ENCODE data around the gene PEX19. TPM values are rescaled to one million over a fixed set of nuclear protein-coding genes. Genes with fewer than 3 reads are reported as not detected.
"Not testable (repeated sequence)": the region's sequence is repeated elsewhere in the genome, so short reads cannot be mapped to it uniquely, and the experiment has no call there.

Gene PEX19
- total RNA-seq, 5 donors from 2014 or later (not counting 1 experiment from before 2014, with no cell fraction given) = 49.8 to 59.5 (median 53.3) TPM

DNA sequence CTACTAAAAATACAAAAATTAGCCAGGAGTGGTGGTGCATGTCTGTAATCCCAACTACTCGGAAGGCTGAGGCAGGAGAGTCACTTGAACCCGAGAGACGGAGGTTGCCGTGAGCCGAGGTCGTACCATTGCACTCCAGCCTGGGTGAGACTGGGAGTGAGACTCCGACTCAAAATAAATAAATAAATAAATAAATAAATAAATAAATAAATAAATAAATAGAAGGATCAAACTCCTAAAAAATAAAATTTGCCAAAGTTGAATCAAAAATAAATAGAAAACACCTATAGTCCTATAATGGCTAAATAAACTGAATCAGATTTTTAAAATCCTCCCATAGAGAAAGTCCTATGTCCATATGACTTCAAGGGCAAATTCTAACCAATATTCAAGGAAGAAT is 15.2 kb upstream of the PEX19 start:
- ChIA-PET POLR2A (no interaction called here), CTCF (interaction anchor here in 1 of 2 donors (1.1 kb wide), 1 partner anchor 8 kb away, joined by 3 read pairs; no protein-coding TSS in a partner anchor)
- no peak overlapping the region for H3K27ac ChIP-seq (ENCODE audit: low read length)
- no peak overlapping the region for H3K4me3 Mint-ChIP-seq
- peaks cover 54% of the 10 kb centered on the region for H3K36me3 Mint-ChIP-seq
- H3K4me1 ChIP-seq (ENCODE audit: control insufficient read depth in 1 of 2, extremely low read depth in 1 of 2, insufficient read depth in 2 of 2, low read length in 2 of 2) = no peaks in the 10 kb centered on the region
- no peaks in the 10 kb centered on the region for H3K9me3 ChIP-seq
- no peaks in the 10 kb centered on the region for H3K9me3 Mint-ChIP-seq
- H3K36me3 ChIP-seq (ENCODE audit: control insufficient read depth in 2 of 2, extremely low read depth in 1 of 2, insufficient read depth in 1 of 2, low read length in 1 of 2) = peaks cover 7 to 78% of the 10 kb centered on the region in 2 donors
- H3K4me3 ChIP-seq (ENCODE audit: control insufficient read depth in 1 of 2, extremely low read depth in 1 of 2, low read length in 1 of 2) = no peak overlapping the region
- DNase-seq (no peak), ATAC-seq (replicated peaks in 1 of 4) (no peak)
- no peaks in the 10 kb centered on the region for H3K4me1 Mint-ChIP-seq
- WGBS (ENCODE audit: insufficient coverage) = no CpG with 5 or more reads among the region's 7 CpGs
- H3K27me3 ChIP-seq (replicated peaks in 1 of 2; ENCODE audit: control insufficient read depth in 2 of 2, extremely low read depth in 1 of 2, insufficient read depth in 2 of 2, low read length in 1 of 2) = no peaks in the 10 kb centered on the region
- H3K27me3 Mint-ChIP-seq = no peaks in the 10 kb centered on the region
- H3K27ac Mint-ChIP-seq = no peak overlapping the region

DNA sequence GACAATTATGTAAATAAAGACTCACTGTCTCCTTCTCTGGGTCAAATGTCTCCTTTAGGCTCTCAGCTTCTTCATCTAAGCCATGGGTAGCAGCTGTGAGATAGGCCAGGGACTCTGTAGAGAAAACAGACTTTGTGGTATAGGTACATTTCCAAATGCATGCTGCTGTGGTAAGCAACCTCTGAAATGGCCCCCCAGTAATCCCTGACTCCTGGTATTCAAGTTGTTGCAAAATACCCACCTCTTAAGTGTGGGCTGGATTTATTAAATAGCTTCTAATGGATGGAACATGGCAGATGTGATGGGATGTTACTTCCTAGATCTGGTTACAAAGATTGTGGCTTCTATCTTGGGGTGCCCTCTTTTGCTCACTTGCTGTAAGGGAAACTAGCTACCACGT is 11.1 kb upstream of the PEX19 start:
- ATAC-seq (replicated peaks in 1 of 4) = no peak
- ChIA-PET POLR2A (no interaction called here), CTCF (interaction anchor here in 1 of 2 donors (1.0 kb wide), 1 partner anchor 8 kb away, joined by 4 read pairs; no protein-coding TSS in a partner anchor)
- Histone ChIP-seq H3K4me1 (ENCODE audit: control insufficient read depth in 1 of 2, extremely low read depth in 1 of 2, insufficient read depth in 2 of 2, low read length in 2 of 2) (peaks cover 0 to 3% of the 10 kb centered on the region in 2 experiments), H3K4me3 (ENCODE audit: control insufficient read depth in 1 of 2, extremely low read depth in 1 of 2, low read length in 1 of 2) (no peak overlapping the region), H3K9me3 (no peaks in the 10 kb centered on the region), H3K36me3 (ENCODE audit: control insufficient read depth in 2 of 2, extremely low read depth in 1 of 2, insufficient read depth in 1 of 2, low read length in 1 of 2) (peaks cover 7 to 91% of the 10 kb centered on the region in 2 donors), H3K27ac (ENCODE audit: low read length) (no peak overlapping the region), H3K27me3 (replicated peaks in 1 of 2; ENCODE audit: control insufficient read depth in 2 of 2, extremely low read depth in 1 of 2, insufficient read depth in 2 of 2, low read length in 1 of 2) (no peaks in the 10 kb centered on the region)
- WGBS (ENCODE audit: insufficient coverage) = 100% methylated on average over 1 of the region's 1 CpG
- no peaks in the 10 kb centered on the region for H3K9me3 Mint-ChIP-seq
- H3K4me3 Mint-ChIP-seq = no peak overlapping the region
- no peaks in the 10 kb centered on the region for H3K27me3 Mint-ChIP-seq
- no peak for DNase-seq
- H3K27ac Mint-ChIP-seq = no peak overlapping the region
- peaks cover 83% of the 10 kb centered on the region for H3K36me3 Mint-ChIP-seq
- peaks cover 0 to 3% (median 2%) of the 10 kb centered on the region in 3 donors for H3K4me1 Mint-ChIP-seq

DNA sequence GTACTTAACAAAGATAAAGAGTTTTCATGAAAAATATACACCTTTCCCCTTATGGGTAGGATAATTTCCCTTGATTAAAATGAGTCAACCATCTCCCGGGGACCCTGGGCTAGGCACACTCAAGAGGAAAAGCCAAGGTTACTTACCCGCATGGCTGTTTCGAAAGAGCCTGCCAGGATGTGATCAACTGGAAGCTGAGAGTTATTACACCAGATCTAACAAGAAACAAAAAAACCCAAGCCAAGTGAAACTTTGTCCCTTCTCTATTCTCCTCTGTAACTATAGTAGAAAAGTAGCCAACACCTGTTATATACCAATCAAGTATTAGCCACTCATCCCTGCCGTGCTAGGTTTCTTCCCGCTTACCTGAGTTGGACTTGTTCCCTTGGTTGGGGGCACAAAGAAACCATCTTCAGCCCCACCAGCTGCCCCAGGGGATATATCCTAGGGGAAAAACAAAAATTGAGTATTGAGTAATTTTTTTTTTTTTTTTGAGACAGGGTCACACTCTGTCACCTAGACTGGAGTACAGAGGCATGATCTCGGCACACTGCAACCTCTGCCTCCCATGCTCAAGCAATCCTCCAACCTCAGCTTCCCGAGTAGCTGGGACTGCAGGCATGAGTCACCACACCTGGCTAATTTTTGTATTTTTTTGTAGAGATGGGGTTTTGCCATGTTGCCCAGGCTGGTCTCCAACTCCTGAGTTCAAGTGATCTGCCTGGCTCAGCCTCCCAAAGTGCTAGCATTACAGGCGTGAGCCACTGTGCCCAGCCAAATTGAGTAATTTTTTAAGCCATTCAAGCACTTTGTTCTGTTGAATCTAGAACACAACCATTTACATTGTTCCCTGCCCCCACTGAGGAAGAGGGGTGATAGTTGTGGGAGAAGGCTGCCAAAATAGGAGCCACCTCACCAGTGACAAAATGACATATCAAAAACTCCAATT is 8.4 kb upstream of the PEX19 start:
- DNase-seq (no peak), ATAC-seq (replicated peaks in 1 of 4) (no peak)
- ChIA-PET POLR2A (no interaction called here), CTCF (interaction anchor here (0.6 to 4.0 kb wide), 11 partner anchors 9 to 208 kb away, joined by 3 to 43 read pairs (median 5); partner anchors contain the start of genes CASQ1 (in 2 of the 2) and DCAF8 (in 1 of the 2))
- H3K27me3 ChIP-seq (replicated peaks in 1 of 2; ENCODE audit: control insufficient read depth in 2 of 2, extremely low read depth in 1 of 2, insufficient read depth in 2 of 2, low read length in 1 of 2) = no peaks in the 10 kb centered on the region
- WGBS (ENCODE audit: insufficient coverage) = no CpG with 5 or more reads among the region's 8 CpGs
- H3K4me3 ChIP-seq (ENCODE audit: control insufficient read depth in 1 of 2, extremely low read depth in 1 of 2, low read length in 1 of 2) = no peak overlapping the region
- peaks cover 0 to 5% (median 2%) of the 10 kb centered on the region in 3 donors for H3K4me1 Mint-ChIP-seq
- H3K36me3 Mint-ChIP-seq = peaks cover 86% of the 10 kb centered on the region
- no peak overlapping the region for H3K27ac ChIP-seq (ENCODE audit: low read length)
- no peaks in the 10 kb centered on the region for H3K27me3 Mint-ChIP-seq
- H3K9me3 ChIP-seq = no peaks in the 10 kb centered on the region
- peaks cover 0 to 3% of the 10 kb centered on the region in 2 experiments for H3K4me1 ChIP-seq (ENCODE audit: control insufficient read depth in 1 of 2, extremely low read depth in 1 of 2, insufficient read depth in 2 of 2, low read length in 2 of 2)
- H3K9me3 Mint-ChIP-seq = no peaks in the 10 kb centered on the region
- H3K27ac Mint-ChIP-seq = peak overlapping the region; percentile 6 to 23
- no peak overlapping the region for H3K4me3 Mint-ChIP-seq
- peaks cover 13 to 92% of the 10 kb centered on the region in 2 donors for H3K36me3 ChIP-seq (ENCODE audit: control insufficient read depth in 2 of 2, extremely low read depth in 1 of 2, insufficient read depth in 1 of 2, low read length in 1 of 2)

DNA sequence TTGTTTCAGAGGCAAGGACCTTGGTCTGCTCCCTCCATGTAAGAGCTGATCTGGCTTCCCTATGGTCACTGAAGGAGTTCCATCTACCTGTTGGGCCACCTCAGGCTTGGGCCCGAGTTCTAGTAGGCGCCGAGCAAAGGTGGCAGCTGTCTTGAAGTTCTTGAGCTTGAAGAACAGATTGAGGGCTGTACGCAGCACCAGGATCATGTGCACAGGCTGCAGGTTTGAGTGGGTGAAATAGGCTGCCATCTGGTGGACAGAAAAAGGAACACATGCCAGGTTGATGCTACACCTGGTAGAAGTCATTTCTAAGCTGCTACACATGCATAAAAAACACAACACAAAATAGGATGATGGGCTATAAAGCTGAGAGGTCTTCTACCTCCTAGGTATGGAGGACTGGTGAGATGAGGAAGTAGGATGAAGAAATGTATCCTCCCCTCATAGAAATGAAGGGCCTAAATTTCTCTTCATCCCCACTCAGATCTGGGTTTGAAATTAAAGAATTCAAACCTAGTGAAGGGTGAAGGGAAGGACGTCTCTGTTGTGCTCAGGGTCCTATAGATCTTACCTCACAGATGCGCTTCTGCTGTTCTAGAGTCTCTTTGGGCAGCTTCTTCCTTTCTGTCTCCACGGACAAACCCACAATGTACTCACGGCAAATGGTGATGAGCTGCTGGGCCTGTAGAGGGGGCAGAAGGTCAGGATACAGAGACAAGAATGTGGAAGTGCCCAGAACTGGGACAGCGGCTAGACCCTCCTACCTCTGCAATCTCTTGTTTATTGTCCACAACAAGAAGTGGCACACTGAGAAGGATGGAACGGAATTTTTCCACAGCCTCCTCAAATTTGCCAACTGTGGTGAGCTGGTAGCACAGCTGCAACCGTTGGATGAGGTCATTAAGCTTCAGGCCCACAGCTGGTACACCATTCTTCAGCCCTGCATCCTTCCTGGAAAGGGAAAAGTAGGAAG is 6.6 kb upstream of the PEX19 start:
- POLR2A ChIA-PET = interaction anchor here in 1 of 2 donors (1.0 to 1.5 kb wide), 2 partner anchors 31 to 190 kb away, joined by 4 to 8 read pairs; no protein-coding TSS in a partner anchor
- Histone ChIP-seq H3K4me1 (ENCODE audit: control insufficient read depth in 1 of 2, extremely low read depth in 1 of 2, insufficient read depth in 2 of 2, low read length in 2 of 2) (peaks cover 0 to 3% of the 10 kb centered on the region in 2 experiments), H3K27me3 (replicated peaks in 1 of 2; ENCODE audit: control insufficient read depth in 2 of 2, extremely low read depth in 1 of 2, insufficient read depth in 2 of 2, low read length in 1 of 2) (no peaks in the 10 kb centered on the region), H3K27ac (ENCODE audit: low read length) (no peak overlapping the region), H3K9me3 (no peaks in the 10 kb centered on the region), H3K36me3 (ENCODE audit: control insufficient read depth in 2 of 2, extremely low read depth in 1 of 2, insufficient read depth in 1 of 2, low read length in 1 of 2) (peaks cover 10 to 75% of the 10 kb centered on the region in 2 donors), H3K4me3 (ENCODE audit: control insufficient read depth in 1 of 2, extremely low read depth in 1 of 2, low read length in 1 of 2) (no peak overlapping the region)
- Mint-ChIP-seq H3K27me3 (no peaks in the 10 kb centered on the region), H3K4me1 (peaks cover 0 to 5% (median 2%) of the 10 kb centered on the region in 3 donors), H3K36me3 (peaks cover 70% of the 10 kb centered on the region), H3K27ac (peak overlapping the region; percentile 5 to 40), H3K4me3 (no peak overlapping the region), H3K9me3 (no peaks in the 10 kb centered on the region)
- DNase-seq = peak; percentile 27 to 87 (median 63)
- CTCF ChIA-PET = interaction anchor here (0.6 to 4.0 kb wide), 43 partner anchors 9 to 206 kb away, joined by 3 to 43 read pairs (median 4); partner anchors contain the start of genes CASQ1 (in 2 of the 2), DCAF8 (in 2 of the 2) and IGSF8 (in 1 of the 2)
- peak; percentile 95 to 97 (median 96) for ATAC-seq (replicated peaks in 1 of 4)
- 53% methylated on average over 3 of the region's 11 CpGs for WGBS (ENCODE audit: insufficient coverage)

DNA sequence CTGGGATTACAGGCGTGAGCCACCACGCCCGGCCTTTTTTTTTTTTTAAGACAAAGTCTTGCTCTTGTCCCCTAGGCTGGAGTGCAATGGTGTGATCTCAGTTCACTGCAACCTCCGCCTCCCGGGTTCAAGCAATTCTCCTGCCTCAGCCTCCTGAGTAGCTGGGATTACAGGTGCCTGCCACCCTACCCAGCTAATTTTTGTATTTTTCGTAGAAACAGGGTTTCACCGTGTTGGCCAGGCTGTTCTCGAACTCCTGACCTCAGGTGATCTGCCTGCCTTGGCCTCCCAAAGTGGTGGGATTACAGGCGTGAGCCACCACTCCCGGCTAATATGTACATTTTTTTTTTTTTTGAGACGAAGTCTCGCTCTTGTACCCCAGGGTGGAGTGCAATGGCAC is 2.8 kb upstream of the PEX19 start:
- not testable (repeated sequence) for H3K9me3 Mint-ChIP-seq; H3K27ac ChIP-seq (ENCODE audit: low read length); H3K27me3 Mint-ChIP-seq; DNase-seq; ATAC-seq (replicated peaks in 1 of 4); H3K4me3 ChIP-seq (ENCODE audit: control insufficient read depth in 1 of 2, extremely low read depth in 1 of 2, low read length in 1 of 2); H3K9me3 ChIP-seq; H3K27me3 ChIP-seq (replicated peaks in 1 of 2; ENCODE audit: control insufficient read depth in 2 of 2, extremely low read depth in 1 of 2, insufficient read depth in 2 of 2, low read length in 1 of 2); H3K4me3 Mint-ChIP-seq; H3K27ac Mint-ChIP-seq
- peaks cover 25 to 30% (median 28%) of the 10 kb centered on the region in 3 donors for H3K4me1 Mint-ChIP-seq
- ChIA-PET CTCF (interaction anchor here (0.7 to 1.7 kb wide), 5 partner anchors 9 to 187 kb away, joined by 3 to 9 read pairs (median 4); no protein-coding TSS in a partner anchor), POLR2A (interaction anchor here (0.6 to 0.7 kb wide), 2 partner anchors 29 to 44 kb away, joined by 3 to 5 read pairs; no protein-coding TSS in a partner anchor)
- 98% methylated on average over 8 of the region's 12 CpGs for WGBS (ENCODE audit: insufficient coverage)
- peaks cover 34% of the 10 kb centered on the region for H3K36me3 Mint-ChIP-seq
- Histone ChIP-seq H3K36me3 (ENCODE audit: control insufficient read depth in 2 of 2, extremely low read depth in 1 of 2, insufficient read depth in 1 of 2, low read length in 1 of 2) (peaks cover 10 to 38% of the 10 kb centered on the region in 2 donors), H3K4me1 (ENCODE audit: control insufficient read depth in 1 of 2, extremely low read depth in 1 of 2, insufficient read depth in 2 of 2, low read length in 2 of 2) (peaks cover 7 to 26% of the 10 kb centered on the region in 2 experiments)
